NCI-H1105 treated with DMSO at 0.1 percent for 48 hours (cell line): Measurements from ENCODE around the gene POU2F3.

Source experiments
- DNase-seq: peaks from one replicate; lab custom pipeline; 2025; lab: John Stamatoyannopoulos, UW

POU2F3 gene

GRCh38 chr11:120226714-120227113 lies 13.2 kb upstream of the POU2F3 start:
- DNase-seq = no peak

GRCh38 chr11:120227228-120227852 lies 12.6 kb upstream of the POU2F3 start:
- DNase-seq = no peak

- DNase-seq = no peak
Measured at GRCh38 chr11:120228794-120229384, 11.1 kb upstream of the POU2F3 start.

GRCh38 chr11:120229451-120230424 lies 10.2 kb upstream of the POU2F3 start:
- DNase-seq = peak; percentile 12

- DNase-seq = no peak
Measured at GRCh38 chr11:120230433-120231071, 9.4 kb upstream of the POU2F3 start.

GRCh38 chr11:120231963-120232362 lies 8.0 kb upstream of the POU2F3 start:
- no peak for DNase-seq

DNA sequence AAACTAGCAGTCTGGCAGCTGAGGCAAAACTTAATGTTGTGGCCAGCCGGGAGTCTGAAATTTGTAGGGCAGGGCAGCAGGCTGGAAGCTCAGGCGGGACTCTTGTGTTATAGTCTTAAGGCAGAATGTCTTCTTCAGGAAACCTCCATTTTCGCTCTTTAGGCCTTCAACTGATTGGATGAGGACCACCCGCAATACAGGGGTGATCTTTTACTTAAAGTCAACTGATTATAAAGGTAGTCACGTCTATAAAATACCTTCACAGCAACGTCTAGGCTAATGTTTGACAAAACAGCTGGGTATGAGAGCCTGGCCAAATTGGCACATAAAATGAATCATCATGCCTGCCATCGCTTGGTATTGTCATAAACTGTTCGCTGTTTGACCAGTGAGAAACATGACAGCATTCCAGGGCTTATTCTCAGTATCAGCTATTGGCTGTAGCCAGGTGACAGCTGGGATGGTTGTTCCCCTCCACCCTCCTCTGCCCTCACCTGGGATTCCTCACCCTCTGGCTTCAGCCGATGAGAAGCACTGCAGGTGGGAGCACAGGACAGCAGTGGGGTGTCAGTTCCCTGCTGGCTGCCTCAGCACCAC lies 6.6 kb upstream of the POU2F3 start:
- no peak for DNase-seq

GRCh38 chr11:120235024-120235628 lies 4.8 kb upstream of the POU2F3 start:
- peak; percentile 81 for DNase-seq

DNA sequence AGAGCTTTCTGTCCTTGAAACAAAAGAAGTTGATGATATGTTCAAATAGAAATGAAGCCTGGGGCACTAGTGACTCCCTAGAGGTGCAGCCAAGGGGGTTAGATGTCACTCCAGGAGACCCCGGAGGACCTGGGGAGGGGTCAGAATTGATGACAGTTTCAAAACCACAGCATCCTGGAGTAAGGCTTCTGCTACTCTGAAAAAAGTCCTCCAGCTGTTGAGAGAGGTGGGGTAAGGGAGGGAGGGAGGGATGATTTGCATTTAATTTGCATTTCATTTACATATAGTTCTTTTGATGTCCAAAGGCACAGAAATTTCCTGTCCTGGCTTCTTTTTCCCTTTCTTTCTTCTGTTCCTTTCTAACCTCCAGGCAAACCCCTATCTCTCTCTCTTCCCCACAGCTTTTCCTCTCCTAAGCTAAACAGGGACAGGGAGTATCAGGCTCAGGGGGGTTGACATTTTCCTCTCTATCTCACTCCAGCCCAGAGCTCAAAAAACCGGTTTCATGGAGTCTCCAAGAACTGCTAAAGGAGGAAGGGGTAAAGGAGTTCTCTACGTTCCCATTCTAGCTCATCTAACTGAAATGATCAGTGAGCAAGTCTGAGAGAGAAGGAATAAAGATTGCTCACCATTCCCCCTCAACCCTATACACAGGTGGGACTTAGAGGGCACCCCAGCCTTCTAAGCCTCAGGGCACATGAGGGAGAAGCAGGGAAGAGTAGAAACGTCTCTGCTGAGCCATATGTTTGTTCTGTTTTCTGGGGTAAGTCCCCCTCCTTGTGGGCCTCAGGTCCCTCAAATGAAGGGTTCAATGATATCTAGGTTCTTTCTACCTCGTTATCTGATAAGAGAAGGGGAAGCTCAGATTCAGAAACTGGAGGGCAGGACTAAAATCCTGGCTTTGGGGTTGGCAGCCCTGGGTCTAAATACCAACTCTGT lies 3.5 kb upstream of the POU2F3 start:
- DNase-seq = no peak

GRCh38 chr11:120238968-120239620 lies 846 bp upstream of the POU2F3 start:
- DNase-seq = no peak

GRCh38 chr11:120240866-120241265 lies 926 bp downstream of the POU2F3 start:
- DNase-seq = no peak

DNA sequence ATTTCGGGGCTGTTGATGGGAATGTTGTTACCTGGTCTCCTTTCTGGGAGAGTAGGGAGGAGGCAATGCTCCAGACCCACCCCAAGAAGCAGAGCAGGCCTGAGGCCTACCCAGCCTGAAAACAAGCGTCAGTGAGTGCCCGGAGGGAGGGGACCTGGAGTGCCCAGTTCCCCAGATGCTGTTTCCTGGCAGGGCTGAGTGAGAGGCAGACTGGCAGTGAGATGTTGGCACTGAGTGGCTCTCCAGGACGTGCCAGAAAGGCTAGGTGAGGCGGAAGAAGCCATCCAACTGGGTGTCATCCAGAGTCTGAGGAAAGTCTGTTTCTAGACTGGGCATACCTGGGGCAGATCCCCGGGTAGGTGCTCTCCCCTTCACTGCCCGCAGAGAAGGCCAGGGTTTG lies 1.3 kb downstream of the POU2F3 start:
- no peak for DNase-seq

DNA sequence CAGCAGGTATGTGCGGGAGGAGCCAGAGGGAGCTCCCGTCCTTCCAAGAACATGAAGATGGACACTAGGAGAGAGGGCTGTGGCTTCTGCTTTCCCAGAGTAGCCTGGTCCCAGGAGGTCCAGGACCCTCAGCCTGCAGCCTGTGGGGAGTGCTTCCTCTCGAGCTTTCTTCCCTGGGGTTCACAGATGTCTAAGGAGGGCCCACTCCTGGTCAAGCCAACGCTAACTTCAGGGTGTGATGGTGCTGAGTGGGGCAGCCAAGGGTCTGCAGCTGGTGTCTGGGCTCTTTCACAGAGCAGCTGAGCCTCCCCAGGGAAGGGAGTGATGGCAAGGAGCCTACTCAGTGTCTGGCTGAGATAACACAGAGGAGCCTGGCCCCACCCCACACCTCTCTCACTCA lies 3.3 kb downstream of the POU2F3 start:
- no peak for DNase-seq

- no peak for DNase-seq
Measured at GRCh38 chr11:120244476-120245365, 4.8 kb downstream of the POU2F3 start.

- no peak for DNase-seq
Measured at GRCh38 chr11:120245434-120245833, 5.5 kb downstream of the POU2F3 start.

GRCh38 chr11:120248551-120249278 lies 8.8 kb downstream of the POU2F3 start:
- no peak for DNase-seq

- DNase-seq = no peak
Measured at GRCh38 chr11:120249279-120250262, 9.6 kb downstream of the POU2F3 start.
